GM12891 (cell line): ENCODE data around the gene TREX2.

Experiments
- DNase-seq: peaks from one replicate; pipeline ENCODE4 v3.0.0; 2011; ENCODE audit warnings: low spot score; ENCODE audit not compliant: insufficient read length
- FAIRE-seq: peaks from 2 replicates; lab custom pipeline; 2011; peaks lifted over from hg19 to GRCh38; lab: Jason Lieb, UNC
- PAX5 ChIP-seq: IDR thresholded peaks from 2 replicates; pipeline ENCODE4 v1.6.1; 2011; ENCODE audit warnings: low read length, moderate library complexity, mild to moderate bottlenecking; ENCODE audit not compliant: insufficient read depth, severe bottlenecking
- POLR2A ChIP-seq: IDR thresholded peaks from 2 replicates; pipeline ENCODE4 v1.6.1; 2011; ENCODE audit warnings: low read depth, low read length, control low read depth
- POLR2AphosphoS5 ChIP-seq: IDR thresholded peaks from 2 replicates; pipeline ENCODE4 v1.6.1; 2011; ENCODE audit warnings: low read depth, low read length, control low read depth
- POU2F2 ChIP-seq: IDR thresholded peaks from 2 replicates; pipeline ENCODE4 v1.6.1; 2011; ENCODE audit warnings: low read depth, mild to moderate bottlenecking, control low read depth, low read length, moderate library complexity
- SPI1 ChIP-seq: IDR thresholded peaks from 2 replicates; pipeline ENCODE4 v1.6.1; 2011; ENCODE audit warnings: low read depth, low read length, control low read depth
- TAF1 ChIP-seq: IDR thresholded peaks from 2 replicates; pipeline ENCODE4 v1.6.1; 2011; ENCODE audit warnings: low read depth, low read length, control low read depth

Gene TREX2

DNA sequence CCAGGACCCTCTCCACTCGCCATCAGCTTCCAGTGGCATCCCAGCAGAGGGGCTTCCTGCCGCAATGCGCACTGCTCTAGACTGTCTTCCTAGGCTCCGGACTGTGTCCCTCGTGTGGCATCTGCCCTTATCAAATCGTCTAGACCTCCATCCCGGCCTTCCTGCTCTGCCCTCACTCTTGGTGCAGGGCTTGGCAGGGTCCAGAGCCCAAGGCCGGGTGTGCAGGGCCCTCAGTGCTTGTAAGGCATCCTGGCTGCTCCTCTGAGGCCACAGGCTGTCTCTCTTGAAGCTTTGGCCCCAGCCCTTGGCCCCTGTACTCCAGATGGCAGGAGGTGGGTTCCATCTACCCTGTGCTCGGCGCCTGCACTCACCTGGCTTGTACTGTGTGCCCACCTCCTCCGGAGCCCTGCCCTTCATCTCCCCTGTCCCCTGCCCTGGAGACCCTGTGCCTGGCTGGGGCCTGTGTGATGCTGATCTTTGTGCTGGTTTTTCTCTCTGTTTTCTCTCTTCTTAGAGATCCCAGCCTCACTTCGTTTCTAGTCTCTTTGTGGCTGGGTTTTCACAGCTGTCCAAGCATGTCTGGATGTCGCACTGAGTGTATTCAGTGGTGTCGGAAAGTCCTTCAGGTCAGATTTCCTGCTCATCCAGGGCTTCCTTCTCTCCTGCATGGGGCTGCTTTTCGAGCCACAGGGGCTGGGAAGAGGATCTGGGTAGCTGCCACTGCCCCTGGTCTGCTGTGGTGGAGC lies 3.7 kb upstream of the TREX2 start:
- DNase-seq (no peak), FAIRE-seq (no peak)
- TF ChIP-seq PAX5 = no peak
- no peak for TF ChIP-seq SPI1
- no peak for TF ChIP-seq POLR2AphosphoS5
- TF ChIP-seq TAF1 = no peak
- TF ChIP-seq POLR2A = no peak
- no peak for TF ChIP-seq POU2F2

DNA sequence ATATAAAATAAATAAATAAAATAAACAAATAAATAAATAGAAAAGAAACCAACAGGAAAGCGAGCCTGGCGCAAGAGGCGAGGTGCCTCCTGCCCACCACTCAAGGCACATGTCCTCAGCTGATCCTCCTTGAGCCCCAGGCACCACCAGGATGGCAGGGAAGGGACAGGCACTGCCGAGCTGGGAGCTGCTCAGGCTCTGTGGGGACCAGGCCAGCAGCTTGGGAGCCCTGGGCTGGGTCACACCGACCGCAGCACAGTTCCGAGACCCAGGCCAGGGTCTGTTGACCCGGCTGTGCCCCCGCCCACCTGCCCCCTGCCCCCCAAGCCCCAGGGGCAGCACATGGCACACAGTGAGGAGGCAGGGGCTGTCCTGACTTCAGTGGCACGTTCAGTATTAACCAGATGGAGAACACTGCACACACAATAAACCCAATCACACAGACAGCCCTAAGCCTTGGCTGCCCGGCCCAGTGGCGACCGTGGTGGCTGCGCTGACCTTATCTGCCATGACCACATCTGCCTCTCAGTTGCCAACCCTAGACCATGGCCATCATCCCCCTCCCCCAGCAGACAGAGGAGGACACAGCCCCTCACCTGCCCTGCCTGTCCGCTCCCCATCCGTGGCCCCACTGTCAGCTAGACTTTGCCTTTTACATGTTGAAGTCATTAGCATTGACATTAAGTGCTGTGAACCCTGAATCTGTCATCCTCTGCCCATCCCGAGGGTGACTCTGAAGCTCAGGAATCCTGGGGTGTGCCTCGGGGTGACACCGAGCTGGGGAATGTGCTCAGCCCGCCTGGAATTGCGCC lies 2.9 kb upstream of the TREX2 start:
- FAIRE-seq = no peak

GRCh38 chrX:153447581-153447960 lies 1.7 kb upstream of the TREX2 start:
- FAIRE-seq = no peak

More for the DNA sequence above, 2.9 kb upstream of the TREX2 start:
- DNase-seq = no peak
- TF ChIP-seq POU2F2 (no peak), TAF1 (no peak), POLR2AphosphoS5 (no peak), PAX5 (no peak), SPI1 (no peak), POLR2A (no peak)

GRCh38 chrX:153446950-153447580 lies 1.2 kb upstream of the TREX2 start:
- FAIRE-seq = no peak
- no peak for DNase-seq
- TF ChIP-seq PAX5 (no peak), TAF1 (no peak), SPI1 (no peak), POU2F2 (no peak), POLR2AphosphoS5 (no peak), POLR2A (no peak)

More at GRCh38 chrX:153447581-153447960, 1.7 kb upstream of the TREX2 start:
- no peak for DNase-seq
- TF ChIP-seq POU2F2 (no peak), TAF1 (no peak), PAX5 (no peak), POLR2A (no peak), SPI1 (no peak), POLR2AphosphoS5 (no peak)

DNA sequence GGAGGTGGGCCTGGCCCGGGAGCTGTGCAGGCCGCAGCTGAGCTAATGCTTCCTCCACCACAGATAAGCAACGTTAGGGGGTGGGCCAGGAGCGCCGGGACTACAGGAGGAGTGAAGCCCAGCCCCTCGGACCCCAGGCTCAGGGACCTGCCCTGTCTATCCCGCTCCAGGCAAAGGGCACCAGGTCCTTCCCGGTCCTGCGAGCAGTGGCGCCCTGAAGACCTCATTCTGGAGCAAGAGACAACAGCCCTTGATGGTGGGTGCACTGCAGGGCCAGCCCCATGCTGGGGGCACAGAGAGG lies 730 bp upstream of the TREX2 start:
- DNase-seq (no peak), FAIRE-seq (no peak)
- TF ChIP-seq POU2F2 (no peak), SPI1 (no peak), TAF1 (no peak), POLR2A (no peak), POLR2AphosphoS5 (no peak), PAX5 (no peak)

DNA sequence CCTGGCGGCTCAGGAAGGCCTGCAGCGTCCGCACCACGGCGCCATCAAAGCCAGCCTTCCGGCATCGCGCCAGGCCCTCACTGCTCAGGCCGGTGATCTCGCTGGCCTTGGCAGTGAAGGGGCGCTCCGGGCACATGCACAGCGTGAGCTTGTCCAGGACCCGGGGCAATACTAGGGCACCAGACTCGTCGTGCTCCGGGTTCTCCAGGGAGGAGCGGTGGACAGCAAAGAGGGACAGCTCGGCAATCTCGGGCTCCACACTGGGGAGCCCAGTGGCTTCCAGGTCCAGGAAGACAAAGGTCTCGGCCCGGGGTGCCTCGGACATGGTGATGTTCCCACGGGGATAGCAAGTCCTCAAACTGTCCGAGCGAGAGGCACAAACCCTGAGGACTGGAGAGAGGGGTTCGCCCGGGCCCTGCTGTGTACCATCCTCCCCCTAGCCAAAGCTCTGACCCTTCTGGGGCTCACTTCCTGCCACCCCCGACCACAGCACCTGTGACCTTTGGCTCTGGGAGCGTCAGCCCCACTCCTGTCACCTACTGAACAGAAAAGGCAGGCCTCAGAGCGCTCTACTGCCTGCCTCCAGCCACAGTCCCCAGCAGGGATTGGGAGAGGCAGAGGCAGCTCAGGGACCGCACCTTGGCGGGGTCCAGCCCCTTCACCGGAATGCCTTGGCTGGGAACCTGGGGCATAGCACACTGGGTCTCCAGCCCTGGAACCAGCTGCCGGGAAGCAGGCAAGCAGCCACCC lies 575 bp downstream of the TREX2 start:
- TF ChIP-seq PAX5 (no peak), POLR2A (no peak), SPI1 (no peak), TAF1 (no peak)
- FAIRE-seq (no peak), DNase-seq (no peak)

DNA sequence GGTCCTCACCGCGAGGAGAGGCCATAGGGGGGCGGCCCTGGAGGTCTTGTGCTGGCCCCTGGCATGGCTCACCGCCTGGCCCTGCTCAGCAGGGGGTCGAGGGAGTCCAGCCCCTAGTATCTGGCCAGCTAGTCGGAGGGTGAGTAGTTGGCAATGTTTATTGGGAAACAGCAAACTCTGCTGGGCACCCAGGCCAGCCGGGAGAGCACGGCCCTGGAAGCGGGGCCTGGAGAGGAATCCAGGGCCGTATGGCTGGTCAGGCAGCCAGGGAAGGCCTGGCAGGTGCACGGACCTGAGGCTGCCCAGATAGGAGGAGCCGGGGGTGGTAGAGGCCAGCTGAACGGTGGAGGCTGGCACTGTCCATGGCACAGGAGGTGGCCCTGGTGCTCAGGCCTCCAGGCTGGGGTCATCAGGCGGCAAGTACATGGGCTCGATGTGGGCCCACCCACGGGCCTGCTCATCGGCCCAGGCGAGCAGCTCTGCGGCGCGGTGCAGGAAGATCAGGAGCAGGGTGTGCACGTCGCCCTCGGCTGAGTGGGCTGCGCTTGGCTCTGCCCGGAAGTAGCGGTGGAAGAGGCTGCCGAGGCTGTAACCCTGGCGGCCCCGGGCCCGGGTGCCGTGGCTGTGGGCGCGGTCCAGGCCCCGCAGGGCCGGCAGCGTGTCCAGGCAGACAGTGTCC lies 1.4 kb downstream of the TREX2 start:
- TF ChIP-seq SPI1 (no peak), POLR2A (no peak), POLR2AphosphoS5 (no peak), TAF1 (no peak), POU2F2 (no peak), PAX5 (no peak)
- DNase-seq (no peak), FAIRE-seq (no peak)

DNA sequence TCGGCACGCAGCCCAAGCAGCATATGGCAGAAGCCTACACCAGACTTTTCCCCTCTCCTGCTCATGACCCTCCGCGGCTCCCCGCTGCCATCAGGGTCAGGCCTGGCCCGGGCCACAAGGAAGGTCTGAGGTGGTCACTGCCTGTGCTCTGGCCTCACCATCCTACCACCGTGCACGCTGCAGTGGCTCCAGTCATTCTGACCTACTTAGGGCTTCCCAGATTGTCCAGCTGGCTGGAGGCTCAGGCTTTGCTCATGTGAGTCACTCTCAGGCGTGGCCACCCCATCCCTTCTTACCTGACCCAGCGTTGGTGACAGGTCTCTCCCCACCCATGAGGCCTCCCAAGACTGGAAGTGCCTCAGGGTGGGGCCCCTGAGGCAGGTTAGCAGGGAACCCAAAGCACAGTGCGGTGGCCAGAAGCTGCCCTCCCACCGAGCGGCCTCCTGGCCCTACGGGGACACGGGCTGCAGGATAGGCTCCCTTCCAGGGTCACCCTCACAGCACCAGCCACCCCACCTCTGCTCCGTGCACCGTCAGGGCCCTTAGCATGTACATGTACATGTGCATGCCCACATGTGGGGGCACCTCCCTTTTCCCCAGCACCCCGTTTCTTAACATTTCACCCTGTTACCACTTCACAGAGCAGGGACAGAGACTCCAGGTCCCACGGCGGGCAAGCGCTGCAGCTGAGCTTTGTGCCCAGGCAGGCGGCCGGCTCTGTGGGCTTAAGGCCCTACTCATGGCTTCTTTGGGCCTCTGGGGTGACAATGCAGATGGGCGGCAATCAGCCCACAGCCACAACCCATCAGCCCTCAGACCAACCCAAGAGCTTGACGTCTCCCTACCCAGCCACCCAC lies 2.2 kb downstream of the TREX2 start:
- FAIRE-seq = no peak
- DNase-seq = no peak
- TF ChIP-seq POLR2A = no peak

GRCh38 chrX:153442463-153442862 lies 3.4 kb downstream of the TREX2 start:
- TF ChIP-seq SPI1 = no peak
- no peak for TF ChIP-seq TAF1
- TF ChIP-seq PAX5 = no peak
- no peak for TF ChIP-seq POU2F2
- no peak for TF ChIP-seq POLR2A
- no peak for TF ChIP-seq POLR2AphosphoS5
- DNase-seq (no peak), FAIRE-seq (no peak)
